PFSK-1 (cell line): ENCODE data around the gene MED27.

Source experiments
- SIN3A ChIP-seq: IDR thresholded peaks from 2 replicates; pipeline ENCODE4 v1.6.1; 2012; ENCODE audit warnings: mild to moderate bottlenecking, low read length, moderate library complexity, borderline replicate concordance; ENCODE audit not compliant: insufficient read depth
- TF ChIP-seq, protein P1 (sequence below), 2 experiments: IDR thresholded peaks; 2 replicates each; pipeline versions ENCODE4 v1.6.1 to v1.8.0; 2011 to 2012; ENCODE audit warnings: low read depth in 2 of 2, low read length in 2 of 2, control low read depth in 1 of 2, inconsistent platforms in 1 of 2, mild to moderate bottlenecking in 1 of 2, moderate library complexity in 1 of 2; ENCODE audit not compliant: insufficient read depth in 1 of 2

DNA sequence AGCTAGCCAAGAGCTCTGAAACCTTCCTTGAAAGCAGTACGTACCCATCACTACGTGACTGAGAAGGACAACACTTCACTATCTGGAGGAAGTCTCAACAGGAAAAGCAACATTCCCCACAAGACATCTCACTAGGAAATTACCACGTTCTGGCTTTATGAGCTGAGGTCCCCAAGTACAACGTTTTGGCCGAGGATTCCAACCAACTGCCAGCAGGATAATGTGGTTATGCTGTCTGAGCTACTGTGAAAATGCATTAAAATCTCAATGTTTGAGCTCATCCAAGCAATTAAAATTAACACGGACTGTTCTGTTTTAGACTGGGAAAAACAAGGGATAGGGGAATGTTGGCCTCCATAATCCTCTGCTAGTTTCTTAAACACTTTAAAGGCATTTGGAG lies 16.4 kb downstream of the MED27 start:
- TF ChIP-seq, protein P1, sequence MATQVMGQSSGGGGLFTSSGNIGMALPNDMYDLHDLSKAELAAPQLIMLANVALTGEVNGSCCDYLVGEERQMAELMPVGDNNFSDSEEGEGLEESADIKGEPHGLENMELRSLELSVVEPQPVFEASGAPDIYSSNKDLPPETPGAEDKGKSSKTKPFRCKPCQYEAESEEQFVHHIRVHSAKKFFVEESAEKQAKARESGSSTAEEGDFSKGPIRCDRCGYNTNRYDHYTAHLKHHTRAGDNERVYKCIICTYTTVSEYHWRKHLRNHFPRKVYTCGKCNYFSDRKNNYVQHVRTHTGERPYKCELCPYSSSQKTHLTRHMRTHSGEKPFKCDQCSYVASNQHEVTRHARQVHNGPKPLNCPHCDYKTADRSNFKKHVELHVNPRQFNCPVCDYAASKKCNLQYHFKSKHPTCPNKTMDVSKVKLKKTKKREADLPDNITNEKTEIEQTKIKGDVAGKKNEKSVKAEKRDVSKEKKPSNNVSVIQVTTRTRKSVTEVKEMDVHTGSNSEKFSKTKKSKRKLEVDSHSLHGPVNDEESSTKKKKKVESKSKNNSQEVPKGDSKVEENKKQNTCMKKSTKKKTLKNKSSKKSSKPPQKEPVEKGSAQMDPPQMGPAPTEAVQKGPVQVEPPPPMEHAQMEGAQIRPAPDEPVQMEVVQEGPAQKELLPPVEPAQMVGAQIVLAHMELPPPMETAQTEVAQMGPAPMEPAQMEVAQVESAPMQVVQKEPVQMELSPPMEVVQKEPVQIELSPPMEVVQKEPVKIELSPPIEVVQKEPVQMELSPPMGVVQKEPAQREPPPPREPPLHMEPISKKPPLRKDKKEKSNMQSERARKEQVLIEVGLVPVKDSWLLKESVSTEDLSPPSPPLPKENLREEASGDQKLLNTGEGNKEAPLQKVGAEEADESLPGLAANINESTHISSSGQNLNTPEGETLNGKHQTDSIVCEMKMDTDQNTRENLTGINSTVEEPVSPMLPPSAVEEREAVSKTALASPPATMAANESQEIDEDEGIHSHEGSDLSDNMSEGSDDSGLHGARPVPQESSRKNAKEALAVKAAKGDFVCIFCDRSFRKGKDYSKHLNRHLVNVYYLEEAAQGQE (IDR thresholded peaks at IDR 0.05; ENCODE audit: insufficient read depth in 1 of 2, low read depth in 2 of 2, low read length in 2 of 2), result no peak
- no peak for TF ChIP-seq SIN3A
